H1 (cell line): ENCODE results near the gene VN1R5. TPM values are rescaled to one million over a fixed set of nuclear protein-coding genes. Genes with fewer than 3 reads are reported as not detected.

Source experiments
- CTCF ChIA-PET: fragments of 300-600 bp; sonication (Branson Sonifier 250); formaldehyde crosslinking; loops from one replicate; lab custom pipeline; 2021; ENCODE audit not compliant: partially characterized antibody; lab: Charles Lee
- POLR2A ChIA-PET: fragments of 300-600 bp; sonication (Branson Sonifier 250); formaldehyde crosslinking; loops from one replicate; lab custom pipeline; 2021; ENCODE audit warnings: inconsistent platforms; ENCODE audit not compliant: partially characterized antibody; lab: Charles Lee
- DNase-seq, 2 experiments: peaks; one replicate each; pipeline versions ENCODE4 v3.0.0 to v3.0.0-alpha.2; 2010 to 2022; ENCODE audit warnings: low spot score in 2 of 2, low read depth in 1 of 2, mixed read lengths in 1 of 2
- FAIRE-seq: peaks from 2 replicates; lab custom pipeline; 2011; peaks lifted over from hg19 to GRCh38; lab: Jason Lieb, UNC
- H2AFZ ChIP-seq: 2 replicates; pipeline ENCODE4 v1.8.1; 2012; ENCODE audit warnings: low read length, inconsistent platforms
- H2AK5ac ChIP-seq: 2 replicates; pipeline ENCODE4 v1.6.1; 2013; ENCODE audit warnings: low read depth, low read length
- H2BK120ac ChIP-seq: replicated peaks from 2 replicates; pipeline ENCODE3; 2013; ENCODE audit warnings: low read depth, low read length, inconsistent platforms
- H2BK12ac ChIP-seq: 2 replicates; pipeline ENCODE4 v1.6.1; 2013; ENCODE audit warnings: low read depth, low read length
- H2BK15ac ChIP-seq: 2 replicates; pipeline ENCODE4 v1.6.1; 2013; ENCODE audit warnings: low read length
- H2BK20ac ChIP-seq: 2 replicates; pipeline ENCODE4 v1.6.1; 2013; ENCODE audit warnings: low read length
- H2BK5ac ChIP-seq: 2 replicates; pipeline ENCODE4 v1.6.1; 2013; ENCODE audit warnings: low read depth, low read length
- H3K14ac ChIP-seq: 2 replicates; pipeline ENCODE4 v1.6.1; 2013; ENCODE audit warnings: inconsistent platforms; ENCODE audit not compliant: insufficient read length
- H3K18ac ChIP-seq: 2 replicates; pipeline ENCODE4 v1.6.1; 2013; ENCODE audit warnings: low read length; ENCODE audit errors: extremely low read depth
- H3K23ac ChIP-seq: 2 replicates; pipeline ENCODE4 v1.6.1; 2013; ENCODE audit warnings: inconsistent platforms; ENCODE audit not compliant: insufficient read length
- H3K23me2 ChIP-seq: 2 replicates; pipeline ENCODE4 v1.6.1; 2013; ENCODE audit warnings: low read depth, low read length
- H3K27ac ChIP-seq: 2 replicates; pipeline ENCODE4 v1.6.1; 2011; ENCODE audit warnings: low read depth, low read length, inconsistent platforms
- H3K27me3 ChIP-seq, 4 experiments: replicated peaks in 1 of 4; 1 replicate in 1 of 4; 2 replicates in 3 of 4; pipeline versions ENCODE4 v1.6.1 to v1.8.1; 2011 to 2013; ENCODE audit warnings: low read length in 3 of 4, mild to moderate bottlenecking in 3 of 4, inconsistent platforms in 2 of 4, mixed read lengths in 2 of 4, moderate library complexity in 1 of 4; ENCODE audit not compliant: control insufficient read depth in 3 of 4, insufficient read depth in 3 of 4; ENCODE audit errors: extremely low read depth in 1 of 4
- H3K36me3 ChIP-seq, 4 experiments: 2 replicates each; pipeline versions ENCODE4 v1.6.1 to v1.8.1; 2011 to 2013; ENCODE audit warnings: mild to moderate bottlenecking in 4 of 4, low read length in 3 of 4, moderate library complexity in 2 of 4, control low read depth in 1 of 4, inconsistent platforms in 1 of 4; ENCODE audit not compliant: insufficient read depth in 4 of 4, control insufficient read depth in 2 of 4
- H3K4ac ChIP-seq: replicated peaks from 2 replicates; pipeline ENCODE3; 2013; ENCODE audit warnings: low read length, low read depth, mixed read lengths, inconsistent platforms; ENCODE audit not compliant: insufficient read length
- H3K4me1 ChIP-seq, 4 experiments: replicated peaks in 1 of 4; 1 replicate in 1 of 4; 2 replicates in 3 of 4; pipeline versions ENCODE4 v1.6.1 to v1.8.1; 2011 to 2013; ENCODE audit warnings: low read length in 3 of 4, inconsistent platforms in 2 of 4, mixed read lengths in 1 of 4; ENCODE audit not compliant: insufficient read depth in 4 of 4, control insufficient read depth in 3 of 4
- H3K4me2 ChIP-seq, 2 experiments: 2 replicates each; pipeline versions ENCODE4 v1.6.1 to v1.8.1; 2011 to 2013; ENCODE audit warnings: low read depth in 2 of 2, low read length in 2 of 2, control low read depth in 1 of 2, inconsistent platforms in 1 of 2, mild to moderate bottlenecking in 1 of 2; ENCODE audit not compliant: insufficient read depth in 1 of 2
- H3K4me3 ChIP-seq, 4 experiments: fragments of 200-600, 300-600 bp in 1 of 4; sonication (generic), shearing (Covaris generic), sonication (Bioruptor Twin) in 1 of 4; 2 replicates each; pipeline versions ENCODE4 v1.5.1 to v1.8.1; 2011 to 2016; ENCODE audit warnings: low read length in 4 of 4, low read depth in 3 of 4, control low read depth in 2 of 4, inconsistent platforms in 2 of 4, mild to moderate bottlenecking in 2 of 4, mixed read lengths in 1 of 4, moderate library complexity in 1 of 4; ENCODE audit not compliant: insufficient read depth in 2 of 4; ENCODE audit errors: extremely low read depth in 1 of 4
- H3K56ac ChIP-seq: replicated peaks from 2 replicates; pipeline ENCODE3; 2013; ENCODE audit warnings: low read depth, mild to moderate bottlenecking, mixed read lengths, low read length, inconsistent platforms; ENCODE audit not compliant: insufficient read length
- H3K79me1 ChIP-seq: 2 replicates; pipeline ENCODE4 v1.6.1; 2013; ENCODE audit warnings: low read depth, low read length, control low read depth
- H3K79me2 ChIP-seq, 2 experiments: 2 replicates each; pipeline versions ENCODE4 v1.6.1 to v1.8.1; 2012 to 2013; ENCODE audit warnings: low read length in 2 of 2, mild to moderate bottlenecking in 2 of 2, inconsistent platforms in 1 of 2; ENCODE audit not compliant: insufficient read depth in 2 of 2, control insufficient read depth in 1 of 2
- H3K9ac ChIP-seq, 4 experiments: replicated peaks in 1 of 4; 1 replicate in 1 of 4; 2 replicates in 3 of 4; pipeline versions ENCODE4 v1.6.1 to v1.8.1; 2011 to 2013; ENCODE audit warnings: low read depth in 3 of 4, low read length in 3 of 4, control low read depth in 2 of 4, mild to moderate bottlenecking in 2 of 4, moderate library complexity in 2 of 4, inconsistent platforms in 1 of 4; ENCODE audit errors: extremely low read depth in 1 of 4
- H3K9me3 ChIP-seq, 2 experiments: 2 replicates each; pipeline versions ENCODE4 v1.6.1 to v1.8.1; 2012 to 2013; ENCODE audit warnings: mild to moderate bottlenecking in 2 of 2, moderate library complexity in 2 of 2, control low read depth in 1 of 2, inconsistent platforms in 1 of 2, low read depth in 1 of 2, low read length in 1 of 2, mixed read lengths in 1 of 2; ENCODE audit not compliant: insufficient read depth in 2 of 2
- H4K20me1 ChIP-seq, 2 experiments: replicated peaks in 1 of 2; 2 replicates each; pipeline versions ENCODE3 to v1.8.1; 2011 to 2013; ENCODE audit warnings: inconsistent platforms in 2 of 2, low read length in 2 of 2, mild to moderate bottlenecking in 1 of 2; ENCODE audit not compliant: insufficient read depth in 2 of 2, control insufficient read depth in 1 of 2
- H4K5ac ChIP-seq: 2 replicates; pipeline ENCODE4 v1.6.1; 2013; ENCODE audit warnings: low read length, low read depth, mixed read lengths, inconsistent platforms; ENCODE audit not compliant: insufficient read length
- H4K8ac ChIP-seq: 2 replicates; pipeline ENCODE4 v1.8.0; 2013; ENCODE audit warnings: mild to moderate bottlenecking, moderate library complexity, low read length, inconsistent platforms; ENCODE audit not compliant: insufficient read depth; ENCODE audit errors: extremely low read depth
- H4K91ac ChIP-seq: replicated peaks from 2 replicates; pipeline ENCODE3; 2013; ENCODE audit warnings: low read length, mixed read lengths, inconsistent platforms; ENCODE audit not compliant: insufficient read length
- ASH2L ChIP-seq: fragments of 200-600, 300-600 bp; sonication (generic); IDR thresholded peaks from one replicate; pipeline ENCODE4 v1.7.1; 2017; ENCODE audit warnings: low read length
- CHD1 ChIP-seq: IDR thresholded peaks from 2 replicates; pipeline ENCODE4 v1.6.1; 2012; ENCODE audit warnings: low read depth, low read length, improper control_type of control experiment
- SUZ12 ChIP-seq: fragments of 200-600 bp; sonication (generic); IDR thresholded peaks from 2 replicates; pipeline ENCODE4 v1.6.1; 2012; ENCODE audit warnings: mild to moderate bottlenecking, inconsistent platforms, low read length, moderate library complexity, mixed read lengths
- TAF7 ChIP-seq: optimal IDR thresholded peaks from 2 replicates; pipeline ENCODE3; 2011; ENCODE audit warnings: low read depth, mild to moderate bottlenecking, inconsistent platforms, low read length, moderate library complexity, borderline replicate concordance
- WGBS, 2 experiments: shearing (Covaris generic) in 1 of 2; methylation state at CpG; one replicate each; pipeline versions ENCODE4 v1.1.6 to v1.1.7; 2013 to 2015; ENCODE audit warnings: low lambda C conversion rate in 2 of 2, mixed read lengths in 2 of 2, inconsistent platforms in 1 of 2, low coverage in 1 of 2, missing lambda C conversion rate in 1 of 2; ENCODE audit not compliant: insufficient replicate concordance in 2 of 2, insufficient coverage in 1 of 2, insufficient read length in 1 of 2; ENCODE audit errors: extremely low coverage in 1 of 2, missing lambda C conversion rate in 1 of 2; 5-methylcytosine and 5-hydroxymethylcytosine counted together
- polyA plus RNA-seq, 7 experiments: library from polyadenylated mRNA; depleted of rRNA in 3 of 7; stranded (reverse) in 5 of 7; unstranded in 2 of 7; fragments of >200 nt in 5 of 7; fragments of 200-250 nt in 2 of 7; gene quantifications; 1 replicate in 5 of 7; 2 replicates in 1 of 7; 4 replicates in 1 of 7; pipeline versions ENCODE4 v1.2.1 to v1.2.3, GENCODE V29; 2011 to 2013; ENCODE audit warnings: missing spikeins in 2 of 7, mixed read lengths in 2 of 7
- total RNA-seq: library from RNA; stranded (reverse); fragmentation: NEBNext Ultra II Directional; extraction: Animal tissue kit (Norgen Biotek cat#: 25700); gene quantifications from 2 replicates; pipeline ENCODE4 v1.2.1, GENCODE V29; 2021

Gene VN1R5
- total and polyA plus RNA-seq, 2 of the 8 experiments (the other 6 are each of a cell fraction or from before 2014, with no cell fraction given): not detected

GRCh38 chr1:247209396-247209795, 46.5 kb upstream of the VN1R5 start:
- no peak for TF ChIP-seq SUZ12
- no peak for TF ChIP-seq TAF7
- peak; percentile 1 for TF ChIP-seq ASH2L
- TF ChIP-seq CHD1: no peak
- Histone ChIP-seq H3K56ac (no peak overlapping the region), H3K18ac (no peak overlapping the region), H4K5ac (no peak overlapping the region), H2BK20ac (no peak overlapping the region), H3K9me3 (no peaks in the 10 kb centered on the region), H2BK15ac (no peak overlapping the region), H3K4me1 (peaks cover 2 to 6% (median 4%) of the 10 kb centered on the region in 4 experiments; a peak in 4 of 7 replicates), H3K23ac (no peak overlapping the region), H4K20me1 (peaks cover 0 to 4% of the 10 kb centered on the region in 2 experiments), H3K79me2 (peaks cover 3 to 49% of the 10 kb centered on the region in 2 experiments; a peak in 3 of 4 replicates), H2BK12ac (no peak overlapping the region), H3K23me2 (no peaks in the 10 kb centered on the region), H3K4me2 (peak overlapping the region; percentile 69 to 83), H3K27ac (no peak overlapping the region), H3K4me3 (peak overlapping the region; percentile 12 to 97 (median 77); a peak in 5 of 8 replicates), H2BK120ac (no peak overlapping the region), H4K91ac (no peak overlapping the region), H2BK5ac (no peak overlapping the region), H3K4ac (no peak overlapping the region), H3K36me3 (no peaks in the 10 kb centered on the region), H2AK5ac (no peak overlapping the region), H3K14ac (no peak overlapping the region), H2AFZ (no peak overlapping the region), H3K79me1 (peaks cover 7% of the 10 kb centered on the region), H4K8ac (no peak overlapping the region), H3K27me3 (no peaks in the 10 kb centered on the region), H3K9ac (no peak overlapping the region; a peak in 1 of 7 replicates)
- POLR2A ChIA-PET: interaction anchor here (1.2 kb wide), 1 partner anchor 105 kb away, joined by 3 read pairs; the partner anchor contains the start of gene ZNF669
- DNase-seq (no peak), FAIRE-seq (no peak)
- 92% methylated on average over 2 of the region's 2 CpGs; no CpG with 5 or more reads in 1 of the 2 experiments for WGBS, 2 experiments
- CTCF ChIA-PET: no interaction called here
